Naive thymus-derived CD4-positive, alpha-beta T cell (primary cell): Measurements from ENCODE around the gene ALAS1. TPM values are rescaled to one million over a fixed set of nuclear protein-coding genes. Genes with fewer than 3 reads are reported as not detected.

ENCODE experiments used
- ATAC-seq: fragments of 150-1000 bp; cut with Tn5 transposase; 2 replicates; pipeline ENCODE4 v1.10.0; 2021; ENCODE audit warnings: mild to moderate bottlenecking, moderate library complexity
- CTCF ChIA-PET: fragments of 350-600 bp; sonication (Branson Sonifier 250); formaldehyde crosslinking; loops from one replicate; lab custom pipeline; 2021; ENCODE audit warnings: antibody characterized with exemption; lab: Charles Lee
- POLR2A ChIA-PET: fragments of 350-600 bp; sonication (Branson Sonifier 250); formaldehyde crosslinking; loops from one replicate; lab custom pipeline; 2021; ENCODE audit warnings: antibody characterized with exemption, inconsistent platforms; lab: Charles Lee
- DNase-seq, 9 donors: peaks; one replicate each; pipeline versions ENCODE4 v3.0.0 to v3.0.0-alpha.2; 2020 to 2022; ENCODE audit warnings: mixed read lengths in 1 of 9
- H3K27ac ChIP-seq: one replicate; pipeline ENCODE4 v1.7.0; 2013; ENCODE audit warnings: mild to moderate bottlenecking, low read depth, low read length, moderate library complexity
- H3K27me3 ChIP-seq, 2 donors: one replicate each; pipeline ENCODE4 v1.7.0; 2013; ENCODE audit warnings: low read length in 2 of 2, mild to moderate bottlenecking in 2 of 2, moderate library complexity in 2 of 2; ENCODE audit not compliant: control insufficient read depth in 2 of 2, insufficient read depth in 2 of 2
- H3K36me3 ChIP-seq, 3 experiments: 1 replicate in 2 of 3; 2 replicates in 1 of 3; pipeline ENCODE4 v1.7.0; 2013; ENCODE audit warnings: low read length in 3 of 3, mild to moderate bottlenecking in 3 of 3, moderate library complexity in 1 of 3; ENCODE audit not compliant: insufficient read depth in 3 of 3, control insufficient read depth in 2 of 3
- H3K4me1 ChIP-seq, 2 donors: one replicate each; pipeline ENCODE4 v1.7.0; 2013; ENCODE audit warnings: low read length in 2 of 2, mild to moderate bottlenecking in 2 of 2, moderate library complexity in 1 of 2; ENCODE audit not compliant: control insufficient read depth in 2 of 2, insufficient read depth in 2 of 2
- H3K4me3 ChIP-seq: 2 replicates; pipeline ENCODE4 v1.7.0; 2013; ENCODE audit warnings: mild to moderate bottlenecking, low read length
- H3K9me3 ChIP-seq, 3 experiments: 1 replicate in 2 of 3; 2 replicates in 1 of 3; pipeline ENCODE4 v1.7.0; 2013; ENCODE audit warnings: low read length in 3 of 3; ENCODE audit not compliant: control insufficient read depth in 2 of 3
- H3K27ac Mint-ChIP-seq, 9 donors: one replicate each; pipeline ENCODE4 v1.8.0; 2020 to 2022; ENCODE audit warnings: mixed read lengths in 9 of 9, mild to moderate bottlenecking in 8 of 9, moderate library complexity in 5 of 9, inconsistent platforms in 2 of 9
- H3K27me3 Mint-ChIP-seq, 5 donors: one replicate each; pipeline ENCODE4 v1.8.0; 2021 to 2022; ENCODE audit warnings: mixed read lengths in 5 of 5, mild to moderate bottlenecking in 1 of 5
- H3K36me3 Mint-ChIP-seq, 5 donors: one replicate each; pipeline ENCODE4 v1.8.0; 2020 to 2022; ENCODE audit warnings: mixed read lengths in 5 of 5, mild to moderate bottlenecking in 3 of 5, inconsistent platforms in 1 of 5
- H3K4me1 Mint-ChIP-seq, 7 donors: one replicate each; pipeline ENCODE4 v1.8.0; 2020 to 2022; ENCODE audit warnings: mixed read lengths in 7 of 7, mild to moderate bottlenecking in 3 of 7, inconsistent platforms in 1 of 7
- H3K4me3 Mint-ChIP-seq, 10 donors: one replicate each; pipeline ENCODE4 v1.8.0; 2020 to 2022; ENCODE audit warnings: mild to moderate bottlenecking in 10 of 10, mixed read lengths in 10 of 10, moderate library complexity in 6 of 10, inconsistent platforms in 2 of 10
- H3K9me3 Mint-ChIP-seq, 11 donors: one replicate each; pipeline ENCODE4 v1.8.0; 2020 to 2022; ENCODE audit warnings: mixed read lengths in 11 of 11, mild to moderate bottlenecking in 4 of 11, inconsistent platforms in 1 of 11, moderate library complexity in 1 of 11
- intact Hi-C, 2 donors: fragments of 100-400 bp; cut with micrococcal nuclease; formaldehyde crosslinking; loops; one replicate each; pipeline ENCODE4 v1.15.1; 2023
- polyA plus RNA-seq, 2 donors: library from polyadenylated mRNA; unstranded; fragments of 300-500 nt; fragmentation: Illumina TruSeq; gene quantifications; one replicate each; pipeline ENCODE4 v1.2.3, GENCODE V29; 2021
- total RNA-seq, 6 experiments: library from RNA in 5 of 6; stranded (reverse) in 5 of 6; gene quantifications; 1 replicate in 5 of 6; 2 replicates in 1 of 6; pipeline ENCODE4 v1.2.3 and lab custom pipeline; 2021 to 2026

Gene ALAS1
- total and polyA plus RNA-seq, 7 experiments from 2014 or later = 12.6 to 74.3 (median 27.4) TPM

DNA sequence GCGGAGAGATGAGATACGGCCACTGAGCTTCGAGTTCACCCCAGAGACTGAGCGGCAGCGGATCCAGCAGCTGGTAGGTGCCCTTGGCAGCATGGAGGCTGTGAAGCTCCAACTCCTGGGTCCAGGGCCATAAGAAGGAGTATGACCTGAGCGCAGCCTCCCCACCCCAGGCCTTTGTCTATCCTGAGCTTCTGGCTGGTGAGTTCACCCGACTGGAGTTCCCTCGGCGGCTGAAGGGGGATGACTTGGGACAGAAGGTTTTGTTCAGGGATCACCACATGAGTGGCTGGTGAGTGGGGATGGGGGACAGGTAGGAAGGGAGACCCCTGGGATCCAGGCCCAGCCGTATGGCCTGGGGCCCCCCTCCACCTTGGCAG is 50.2 kb downstream of the ALAS1 start:
- CTCF ChIA-PET = interaction anchor here (1.4 to 3.2 kb wide), 3 partner anchors 17 to 30 kb away, joined by 4 to 16 read pairs (median 9); partner anchors contain the start of gene WDR82
- peaks cover 0 to 2% (median 0%) of the 10 kb centered on the region in 5 donors for H3K27me3 Mint-ChIP-seq
- H3K36me3 Mint-ChIP-seq = peaks cover 6 to 43% (median 14%) of the 10 kb centered on the region in 5 donors

DNA sequence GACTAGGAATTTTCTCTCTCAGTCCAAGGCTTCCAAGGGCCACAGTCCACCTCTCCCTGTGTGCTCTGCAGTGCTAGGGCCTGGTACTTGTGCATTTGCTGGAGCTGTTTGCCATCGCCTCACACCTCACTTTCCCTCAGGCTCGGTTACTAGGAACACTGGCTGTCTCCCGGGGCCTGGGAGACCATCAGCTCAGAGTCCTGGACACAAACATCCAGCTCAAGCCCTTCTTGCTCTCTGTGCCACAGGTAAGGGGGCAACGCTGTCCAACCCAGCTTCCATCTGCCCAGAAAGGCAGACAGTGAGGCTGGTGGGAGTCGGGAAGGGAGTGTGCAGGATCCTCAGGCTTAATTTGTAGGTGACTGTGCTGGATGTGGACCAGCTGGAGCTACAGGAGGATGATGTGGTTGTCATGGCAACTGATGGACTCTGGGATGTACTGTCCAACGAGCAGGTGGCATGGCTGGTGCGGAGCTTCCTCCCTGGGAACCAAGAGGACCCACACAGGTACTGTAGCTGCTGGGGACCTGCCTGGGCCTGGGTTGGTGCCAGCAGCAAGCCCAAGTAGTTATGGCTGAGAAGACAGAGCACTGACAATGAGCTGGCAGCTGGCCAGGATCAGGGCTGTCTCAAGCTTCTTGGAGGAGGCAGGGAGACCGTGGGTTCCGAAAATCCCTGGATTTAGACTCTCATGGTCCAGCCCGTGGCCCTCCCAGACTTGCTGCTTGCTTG is 51.0 kb downstream of the ALAS1 start:
- H3K27ac ChIP-seq = peak overlapping the region; percentile 87
- H3K27me3 ChIP-seq = no peaks in the 10 kb centered on the region
- H3K27me3 Mint-ChIP-seq = peaks cover 0 to 4% (median 0%) of the 10 kb centered on the region in 5 donors
- H3K36me3 ChIP-seq = peaks cover 0 to 34% (median 0%) of the 10 kb centered on the region in 3 experiments
- H3K27ac Mint-ChIP-seq = peak overlapping the region; percentile 79 to 99 (median 92)
- peaks cover 40 to 90% (median 86%) of the 10 kb centered on the region in 7 donors for H3K4me1 Mint-ChIP-seq
- ChIA-PET POLR2A (interaction anchor here (0.8 to 46.3 kb wide), 9 partner anchors 8 to 35 kb away, joined by 3 to 1418 read pairs (median 18); partner anchors contain the start of genes GLYCTK, TWF2 and WDR82), CTCF (interaction anchor here (1.2 to 3.2 kb wide), 6 partner anchors 10 to 31 kb away, joined by 3 to 16 read pairs (median 4); partner anchors contain the start of genes TWF2 and WDR82)
- peaks cover 0 to 6% (median 0%) of the 10 kb centered on the region in 11 donors for H3K9me3 Mint-ChIP-seq
- intact Hi-C loops = no loop called here
- peak overlapping the region in 9 of 10 donors; percentile 36 to 87 (median 61) for H3K4me3 Mint-ChIP-seq
- no peak overlapping the region for H3K4me3 ChIP-seq
- ATAC-seq = no peak
- H3K36me3 Mint-ChIP-seq = peaks cover 7 to 45% (median 15%) of the 10 kb centered on the region in 5 donors
- no peaks in the 10 kb centered on the region for H3K9me3 ChIP-seq
- peak in 1 of 9 donors; percentile 34 for DNase-seq
- H3K4me1 ChIP-seq = peaks cover 57 to 85% of the 10 kb centered on the region in 2 donors

More for the DNA sequence above, 50.2 kb downstream of the ALAS1 start:
- Mint-ChIP-seq H3K4me3 (peak overlapping the region; percentile 43 to 91 (median 86)), H3K9me3 (peaks cover 0 to 9% (median 0%) of the 10 kb centered on the region in 11 donors), H3K27ac (peak overlapping the region; percentile 66 to 99 (median 92)), H3K4me1 (peaks cover 39 to 90% (median 85%) of the 10 kb centered on the region in 7 donors)
- DNase-seq (no peak), ATAC-seq (no peak)
- H3K27me3 ChIP-seq = no peaks in the 10 kb centered on the region
- intact Hi-C loops = no loop called here
- H3K4me3 ChIP-seq = peak overlapping the region; percentile 6
- POLR2A ChIA-PET = interaction anchor here (0.7 to 46.3 kb wide), 9 partner anchors 8 to 36 kb away, joined by 3 to 1418 read pairs (median 18); partner anchors contain the start of genes GLYCTK, TWF2 and WDR82
- H3K4me1 ChIP-seq = peaks cover 56 to 85% of the 10 kb centered on the region in 2 donors
- H3K36me3 ChIP-seq = peaks cover 0 to 34% (median 0%) of the 10 kb centered on the region in 3 experiments
- no peaks in the 10 kb centered on the region for H3K9me3 ChIP-seq
- peak overlapping the region; percentile 87 for H3K27ac ChIP-seq

- CTCF ChIA-PET = interaction anchor here (1.2 to 3.2 kb wide), 6 partner anchors 9 to 30 kb away, joined by 3 to 16 read pairs (median 4); partner anchors contain the start of genes TWF2 and WDR82
- POLR2A ChIA-PET = interaction anchor here (0.8 to 46.3 kb wide), 12 partner anchors 10 to 34 kb away, joined by 3 to 1418 read pairs (median 9); partner anchors contain the start of genes GLYCTK, TWF2 and WDR82
- H3K9me3 Mint-ChIP-seq = peaks cover 0 to 6% (median 0%) of the 10 kb centered on the region in 11 donors
Observed at GRCh38 chr3:52249683-52250082, 51.7 kb downstream of the ALAS1 start.

GRCh38 chr3:52250122-52250521 is 52.2 kb downstream of the ALAS1 start:
- Mint-ChIP-seq H3K9me3 (peaks cover 0 to 6% (median 0%) of the 10 kb centered on the region in 11 donors), H3K27me3 (peaks cover 0 to 4% (median 0%) of the 10 kb centered on the region in 5 donors), H3K36me3 (peaks cover 8 to 48% (median 15%) of the 10 kb centered on the region in 5 donors), H3K4me3 (peak overlapping the region in 7 of 10 donors; percentile 15 to 87 (median 46)), H3K27ac (peak overlapping the region; percentile 56 to 99 (median 92)), H3K4me1 (peaks cover 38 to 90% (median 85%) of the 10 kb centered on the region in 7 donors)
- no peaks in the 10 kb centered on the region for H3K9me3 ChIP-seq
- intact Hi-C loops = no loop called here
- POLR2A ChIA-PET = interaction anchor here (1.2 to 46.3 kb wide), 8 partner anchors 9 to 34 kb away, joined by 3 to 1418 read pairs (median 24); partner anchors contain the start of genes GLYCTK, TWF2 and WDR82
- H3K27me3 ChIP-seq = no peaks in the 10 kb centered on the region
- H3K4me3 ChIP-seq = no peak overlapping the region
- peaks cover 55 to 85% of the 10 kb centered on the region in 2 donors for H3K4me1 ChIP-seq
- no peak for DNase-seq
- no peak for ATAC-seq
- CTCF ChIA-PET = interaction anchor here (1.2 to 3.2 kb wide), 4 partner anchors 10 to 28 kb away, joined by 4 to 16 read pairs (median 8); partner anchors contain the start of gene WDR82
- H3K36me3 ChIP-seq = peaks cover 0 to 34% (median under 1%) of the 10 kb centered on the region in 3 experiments
- H3K27ac ChIP-seq = peak overlapping the region; percentile 87

More at GRCh38 chr3:52249683-52250082, 51.7 kb downstream of the ALAS1 start:
- Mint-ChIP-seq H3K4me1 (peaks cover 37 to 90% (median 86%) of the 10 kb centered on the region in 7 donors), H3K27me3 (peaks cover 0 to 4% (median 0%) of the 10 kb centered on the region in 5 donors), H3K36me3 (peaks cover 7 to 45% (median 15%) of the 10 kb centered on the region in 5 donors), H3K27ac (peak overlapping the region; percentile 56 to 99 (median 92)), H3K4me3 (peak overlapping the region in 9 of 10 donors; percentile 6 to 87 (median 45))
- intact Hi-C loops = no loop called here
- no peak overlapping the region for H3K4me3 ChIP-seq
- DNase-seq (no peak), ATAC-seq (no peak)
- no peaks in the 10 kb centered on the region for H3K27me3 ChIP-seq
- peaks cover 0 to 34% (median 0%) of the 10 kb centered on the region in 3 experiments for H3K36me3 ChIP-seq
- H3K4me1 ChIP-seq = peaks cover 57 to 85% of the 10 kb centered on the region in 2 donors
- H3K9me3 ChIP-seq = no peaks in the 10 kb centered on the region
- peak overlapping the region; percentile 87 for H3K27ac ChIP-seq

DNA sequence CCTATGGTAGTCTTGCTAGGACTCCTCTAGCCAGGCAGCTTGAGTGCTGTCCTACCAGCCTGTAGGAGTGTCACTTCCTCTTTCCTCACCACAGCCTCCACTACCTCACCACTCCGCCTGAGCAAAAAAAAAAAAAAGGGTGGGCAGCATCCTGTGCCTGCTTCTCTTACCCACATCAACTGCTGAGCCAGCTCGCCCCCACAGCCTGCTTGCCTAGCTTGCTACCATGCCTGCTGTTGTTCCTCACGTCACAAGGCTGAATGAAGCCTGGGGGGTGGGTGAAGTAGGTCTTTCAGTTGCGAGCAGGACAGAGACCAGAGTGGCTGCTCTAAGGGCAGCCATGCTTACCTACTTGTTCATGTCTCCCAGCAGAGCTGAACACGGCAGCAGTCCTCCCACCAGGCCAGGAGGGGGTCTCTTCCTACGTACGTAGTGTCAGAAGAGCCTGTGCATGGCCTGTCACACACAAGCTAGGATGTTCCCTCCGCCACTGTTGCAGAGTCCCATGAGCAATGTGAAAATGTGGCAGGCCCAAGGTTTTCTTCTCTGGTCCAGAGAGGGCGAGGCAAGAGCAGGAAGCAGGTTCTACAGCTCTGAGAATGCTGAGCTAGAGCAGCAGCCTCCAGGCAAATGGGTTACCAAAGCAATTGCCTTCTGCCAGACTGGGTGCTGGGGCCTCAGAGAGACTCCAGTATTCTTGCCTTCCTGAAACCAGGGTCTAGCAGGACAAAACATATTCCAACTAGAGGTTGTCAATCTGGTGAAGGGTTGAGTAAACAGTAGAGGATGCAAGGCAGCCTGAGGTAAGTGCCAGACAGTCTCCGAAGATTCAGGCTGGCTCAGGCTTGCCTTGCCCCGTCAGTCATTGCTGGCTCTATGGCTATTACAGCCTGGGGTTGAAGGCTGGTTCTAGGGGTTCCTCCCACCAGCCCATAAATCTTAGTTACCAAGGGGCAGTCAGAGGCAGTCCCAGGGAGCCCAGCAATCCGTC is 55.6 kb downstream of the ALAS1 start:
- Mint-ChIP-seq H3K4me3 (peak overlapping the region; percentile 82 to 97 (median 86)), H3K27me3 (peaks cover 0 to 4% (median 0%) of the 10 kb centered on the region in 5 donors), H3K9me3 (peaks cover 0 to 4% (median 0%) of the 10 kb centered on the region in 11 donors), H3K4me1 (peaks cover 46 to 99% (median 92%) of the 10 kb centered on the region in 7 donors), H3K36me3 (peaks cover 15 to 58% (median 39%) of the 10 kb centered on the region in 5 donors), H3K27ac (peak overlapping the region; percentile 92 to 100 (median 98))
- Histone ChIP-seq H3K27ac (peak overlapping the region; percentile 87), H3K4me1 (peaks cover 55 to 91% of the 10 kb centered on the region in 2 donors), H3K4me3 (peak overlapping the region; percentile 38), H3K36me3 (peaks cover 20 to 58% (median 29%) of the 10 kb centered on the region in 3 experiments), H3K9me3 (no peaks in the 10 kb centered on the region), H3K27me3 (no peaks in the 10 kb centered on the region)
- ChIA-PET POLR2A (interaction anchor here (0.8 to 46.3 kb wide), 14 partner anchors 8 to 202 kb away, joined by 3 to 1418 read pairs (median 8); partner anchors contain the start of genes DUSP7, GLYCTK, NISCH and PPM1M), CTCF (interaction anchor here (0.6 to 3.5 kb wide), 17 partner anchors 8 to 1644 kb away, joined by 4 to 33 read pairs (median 9); partner anchors contain the start of genes TWF2 and WDR82)
- intact Hi-C loops = loop anchor here (1.0 kb wide), 9 partner anchors 8 to 86 kb away; partner anchors contain the start of genes PPM1M (in 2 of the 2), WDR82 (in 2 of the 2) and TWF2 (in 1 of the 2)
- DNase-seq (peak in 8 of 9 donors; percentile 81 to 95 (median 94)), ATAC-seq (peak; percentile 95)
